GM10248 (cell line): ENCODE data around the gene SLC25A24.

ENCODE experiments used
- CTCF ChIA-PET: fragments of 300-600 bp; sonication (Branson Sonifier 250); formaldehyde crosslinking; extraction: SDS; loops from one replicate; lab custom pipeline; 2021; ENCODE audit warnings: antibody characterized with exemption; lab: Yijun Ruan, JAX
- POLR2A ChIA-PET: fragments of 350-650 bp; sonication (Branson Sonifier 250); formaldehyde crosslinking; extraction: SDS; loops from one replicate; lab custom pipeline; 2020; ENCODE audit warnings: antibody characterized with exemption; lab: Yijun Ruan, JAX
- DNase-seq: peaks from one replicate; pipeline ENCODE4 v3.0.0; 2012; ENCODE audit errors: extremely low spot score
- TF ChIP-seq, protein P1 (sequence below): IDR thresholded peaks from 2 replicates; pipeline ENCODE4 v1.5.1; 2012; ENCODE audit warnings: mild to moderate bottlenecking, low read depth; ENCODE audit errors: extremely low read depth, missing control alignments, control extremely low read depth

The SLC25A24 gene

GRCh38 chr1:108119500-108119899 is 80.6 kb downstream of the SLC25A24 start:
- CTCF ChIA-PET, result interaction anchor here (1.8 to 2.2 kb wide), 2 partner anchors 8 to 337 kb away, joined by 8 to 9 read pairs; no protein-coding TSS in a partner anchor
- TF ChIP-seq, protein P1, sequence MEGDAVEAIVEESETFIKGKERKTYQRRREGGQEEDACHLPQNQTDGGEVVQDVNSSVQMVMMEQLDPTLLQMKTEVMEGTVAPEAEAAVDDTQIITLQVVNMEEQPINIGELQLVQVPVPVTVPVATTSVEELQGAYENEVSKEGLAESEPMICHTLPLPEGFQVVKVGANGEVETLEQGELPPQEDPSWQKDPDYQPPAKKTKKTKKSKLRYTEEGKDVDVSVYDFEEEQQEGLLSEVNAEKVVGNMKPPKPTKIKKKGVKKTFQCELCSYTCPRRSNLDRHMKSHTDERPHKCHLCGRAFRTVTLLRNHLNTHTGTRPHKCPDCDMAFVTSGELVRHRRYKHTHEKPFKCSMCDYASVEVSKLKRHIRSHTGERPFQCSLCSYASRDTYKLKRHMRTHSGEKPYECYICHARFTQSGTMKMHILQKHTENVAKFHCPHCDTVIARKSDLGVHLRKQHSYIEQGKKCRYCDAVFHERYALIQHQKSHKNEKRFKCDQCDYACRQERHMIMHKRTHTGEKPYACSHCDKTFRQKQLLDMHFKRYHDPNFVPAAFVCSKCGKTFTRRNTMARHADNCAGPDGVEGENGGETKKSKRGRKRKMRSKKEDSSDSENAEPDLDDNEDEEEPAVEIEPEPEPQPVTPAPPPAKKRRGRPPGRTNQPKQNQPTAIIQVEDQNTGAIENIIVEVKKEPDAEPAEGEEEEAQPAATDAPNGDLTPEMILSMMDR, result no peak
- POLR2A ChIA-PET, result no interaction called here
- DNase-seq, result no peak

GRCh38 chr1:108117945-108118902 is 81.9 kb downstream of the SLC25A24 start:
- TF ChIP-seq, protein P1, result no peak
- ChIA-PET CTCF (interaction anchor here (1.0 to 2.2 kb wide), 3 partner anchors 9 to 336 kb away, joined by 3 to 9 read pairs (median 7); no protein-coding TSS in a partner anchor), POLR2A (no interaction called here)
- no peak for DNase-seq

DNA sequence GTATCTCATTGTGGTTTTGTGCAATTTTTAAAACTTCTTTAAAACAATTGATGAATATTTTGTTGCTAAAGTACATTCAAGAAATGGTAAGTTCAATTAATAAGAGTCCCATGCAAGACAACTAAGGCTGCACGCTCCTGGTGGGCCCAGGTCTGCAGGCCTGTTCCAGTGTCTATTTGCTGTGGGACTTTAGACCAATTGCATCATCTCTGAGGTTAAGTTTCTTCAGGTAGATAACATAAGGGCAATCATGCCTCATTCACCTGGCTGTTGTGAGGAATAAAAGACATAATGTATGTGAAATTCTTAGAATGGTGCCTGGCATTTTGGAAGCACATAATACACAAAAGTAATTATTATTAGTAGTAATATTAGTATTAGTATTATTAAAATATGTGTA is 82.9 kb downstream of the SLC25A24 start:
- TF ChIP-seq, protein P1, result no peak
- no peak for DNase-seq
- ChIA-PET CTCF (interaction anchor here (1.0 to 2.2 kb wide), 2 partner anchors 10 to 233 kb away, joined by 3 to 9 read pairs; no protein-coding TSS in a partner anchor), POLR2A (no interaction called here)

DNA sequence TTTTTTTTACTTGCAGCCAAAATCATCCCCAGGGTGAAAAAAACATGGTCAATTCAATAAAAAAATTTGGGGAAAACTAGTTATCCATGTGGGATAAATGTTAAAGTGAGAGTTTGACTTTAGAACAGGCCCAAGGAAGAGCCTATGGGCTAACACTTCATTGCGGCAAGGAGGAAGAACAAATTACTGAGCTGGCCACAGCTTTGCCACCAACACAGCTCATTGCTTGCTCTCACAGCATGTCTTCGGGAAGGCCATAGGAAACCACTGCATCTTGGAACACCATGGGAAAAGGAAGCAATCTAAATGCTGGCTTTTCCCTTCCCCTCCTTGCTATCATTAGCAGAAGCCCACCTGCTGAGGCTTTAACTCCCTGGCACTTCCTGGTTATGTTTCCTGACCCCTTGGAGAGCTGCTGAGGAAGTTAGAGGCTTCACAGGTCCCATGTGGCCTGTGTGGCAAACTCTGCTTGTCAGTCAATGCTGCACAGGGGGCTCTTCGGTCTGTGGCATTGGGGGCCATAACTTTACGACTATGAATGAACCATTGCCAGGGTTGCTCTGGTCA is 86.0 kb downstream of the SLC25A24 start:
- TF ChIP-seq, protein P1, result no peak
- no peak for DNase-seq
- CTCF ChIA-PET, result interaction anchor here (1.3 to 1.7 kb wide), 2 partner anchors 11 to 330 kb away, joined by 3 to 10 read pairs; no protein-coding TSS in a partner anchor
- POLR2A ChIA-PET, result no interaction called here

- CTCF ChIA-PET, result interaction anchor here (1.3 to 1.7 kb wide), 2 partner anchors 12 to 329 kb away, joined by 3 to 10 read pairs; no protein-coding TSS in a partner anchor
- POLR2A ChIA-PET, result no interaction called here
These were observed 86.6 kb downstream of the SLC25A24 start for GRCh38 chr1:108113496-108113895.

More at GRCh38 chr1:108113496-108113895, 86.6 kb downstream of the SLC25A24 start:
- no peak for DNase-seq
- TF ChIP-seq, protein P1, result no peak
